K562 (cell line): ENCODE data around the gene PRKCE. TPM values are rescaled to one million over a fixed set of nuclear protein-coding genes. Genes with fewer than 3 reads are reported as not detected.

Experiments
- ATAC-seq: fragments of 200-7000 bp; cut with Tn5 transposase; 3 replicates; pipeline ENCODE4 v1.9.1; 2020; ENCODE audit warnings: moderate library complexity
- BruUV-seq: library from RNA; stranded (reverse); fragments of 400-500 nt; replicated peaks from 2 replicates; lab custom pipeline; 2021; lab: Mats Ljungman, UMichigan
- CTCF ChIA-PET: fragments of 300-600 bp; formaldehyde crosslinking; extraction: SDS; loops from one replicate; lab custom pipeline; 2021; ENCODE audit warnings: low intra/inter-chr PET ratio; lab: Yijun Ruan, JAX
- POLR2A ChIA-PET: fragments of 300-600, 350-650 bp; sonication (Branson Sonifier 250); formaldehyde crosslinking; extraction: SDS; loops from one replicate; lab custom pipeline; 2021; ENCODE audit warnings: antibody characterized with exemption, inconsistent platforms; lab: Yijun Ruan, JAX
- DNase-seq, 4 experiments: peaks; one replicate each; pipeline versions ENCODE4 v3.0.0 to v3.0.0-alpha.2; 2011 to 2018; ENCODE audit warnings: low spot score in 3 of 4, mixed read lengths in 3 of 4; ENCODE audit errors: extremely low read depth in 1 of 4
- FAIRE-seq: peaks from 2 replicates; lab custom pipeline; 2011; peaks lifted over from hg19 to GRCh38; lab: Jason Lieb, UNC
- H2AFZ ChIP-seq: 2 replicates; pipeline ENCODE4 v1.6.0; 2011; ENCODE audit warnings: low read depth, low read length, control low read depth, inconsistent platforms
- H3K27ac ChIP-seq: fragments of 200-600 bp; 3 replicates; pipeline ENCODE4 v1.8.0; 2011; ENCODE audit warnings: low read depth, mild to moderate bottlenecking, control low read depth, inconsistent platforms, low read length, moderate library complexity, mixed read lengths; ENCODE audit errors: extremely low read depth
- H3K27me3 ChIP-seq, 2 experiments: fragments of 300-600 bp in 1 of 2; 2 replicates in 1 of 2; 3 replicates in 1 of 2; pipeline versions ENCODE4 v1.6.0 to v1.8.0; 2011; ENCODE audit warnings: inconsistent platforms in 2 of 2, low read length in 2 of 2, mild to moderate bottlenecking in 1 of 2, mixed read lengths in 1 of 2, moderate library complexity in 1 of 2; ENCODE audit not compliant: control insufficient read depth in 2 of 2, insufficient read depth in 2 of 2
- H3K36me3 ChIP-seq: fragments of 300-600 bp; 3 replicates; pipeline ENCODE4 v1.8.0; 2011; ENCODE audit warnings: mild to moderate bottlenecking, low read length, inconsistent platforms; ENCODE audit not compliant: control insufficient read depth, insufficient read depth
- H3K4me1 ChIP-seq, 2 experiments: fragments of 200-600 bp in 1 of 2; replicated peaks in 1 of 2; 2 replicates in 1 of 2; 3 replicates in 1 of 2; pipeline versions ENCODE4 v1.5.1 to v1.8.0; 2011; ENCODE audit warnings: inconsistent platforms in 2 of 2, low read length in 2 of 2, mild to moderate bottlenecking in 1 of 2, mixed read lengths in 1 of 2, moderate library complexity in 1 of 2; ENCODE audit not compliant: control insufficient read depth in 2 of 2, insufficient read depth in 2 of 2
- H3K4me2 ChIP-seq: 2 replicates; pipeline ENCODE4 v1.6.1; 2011; ENCODE audit warnings: low read length, control low read depth, inconsistent platforms, mixed read lengths; ENCODE audit not compliant: insufficient read depth
- H3K4me3 ChIP-seq: fragments of 200-600 bp; sonication (generic), shearing (Covaris generic); 2 replicates; pipeline ENCODE4 v1.5.1; 2016; ENCODE audit warnings: control low read depth, inconsistent platforms
- H3K79me2 ChIP-seq: fragments of 200-600 bp; 3 replicates; pipeline ENCODE4 v1.8.0; 2011; ENCODE audit warnings: low read length, inconsistent platforms; ENCODE audit not compliant: control insufficient read depth, insufficient read depth
- H3K9ac ChIP-seq, 2 experiments: 2 replicates each; pipeline versions ENCODE4 v1.6.0 to v1.6.1; 2011; ENCODE audit warnings: low read depth in 2 of 2, low read length in 2 of 2, control low read depth in 1 of 2, inconsistent platforms in 1 of 2, mild to moderate bottlenecking in 1 of 2, mixed read lengths in 1 of 2; ENCODE audit not compliant: insufficient read depth in 1 of 2
- H3K9me1 ChIP-seq: one replicate; pipeline ENCODE4 v1.6.0; 2011; ENCODE audit warnings: inconsistent platforms, mild to moderate bottlenecking, low read length, moderate library complexity; ENCODE audit not compliant: control insufficient read depth, insufficient read depth
- H3K9me3 ChIP-seq: replicated peaks from 2 replicates; pipeline ENCODE4 v1.5.1; 2011; ENCODE audit warnings: low read depth, low read length, inconsistent platforms; ENCODE audit not compliant: control insufficient read depth, insufficient read depth
- H4K20me1 ChIP-seq: replicated peaks from 2 replicates; pipeline ENCODE4 v1.6.1; 2011; ENCODE audit warnings: low read length, inconsistent platforms, mixed read lengths; ENCODE audit not compliant: control insufficient read depth, insufficient read depth
- GATAD2B ChIP-seq: fragments of 450-650 bp; IDR thresholded peaks from 2 replicates; pipeline ENCODE4 v1.6.1; 2017; ENCODE audit warnings: mild to moderate bottlenecking, borderline replicate concordance
- NRF1 ChIP-seq, 2 experiments: fragments of 450-650 bp; IDR thresholded peaks in 1 of 2; conservative IDR thresholded peaks in 1 of 2; 2 replicates each; pipeline ENCODE4 v1.6.1; 2014; ENCODE audit warnings: mild to moderate bottlenecking in 2 of 2
- RAD51 ChIP-seq: fragments of 450-650 bp; IDR thresholded peaks from 2 replicates; pipeline ENCODE4 v1.7.1; 2016; ENCODE audit warnings: low read depth, mild to moderate bottlenecking, borderline replicate concordance
- SAFB2 ChIP-seq: fragments of 200-400 bp; formaldehyde crosslinking; IDR thresholded peaks from 2 replicates; pipeline ENCODE4 v1.6.1; 2018; ENCODE audit warnings: borderline replicate concordance, low read length, low read depth, moderate library complexity; ENCODE audit not compliant: severe bottlenecking
- STAT5A ChIP-seq: IDR thresholded peaks from 2 replicates; pipeline ENCODE4 v1.6.1; 2012; ENCODE audit warnings: low read length, inconsistent platforms, borderline replicate concordance
- TAF7 ChIP-seq: fragments of 450-650 bp; IDR thresholded peaks from 2 replicates; pipeline ENCODE4 v1.6.1; 2016; ENCODE audit warnings: missing genetic modification characterization, missing compliant biosample characterization
- TAF9B ChIP-seq: fragments of 450-650 bp; IDR thresholded peaks from 2 replicates; pipeline ENCODE4 v1.6.1; 2018; ENCODE audit warnings: mild to moderate bottlenecking; ENCODE audit not compliant: partially characterized antibody
- ZBED1 ChIP-seq: IDR thresholded peaks from 2 replicates; pipeline ENCODE4 v1.6.1; 2014
- ZNF253 ChIP-seq: fragments of 250-450 bp; sonication (Bioruptor Pico); conservative IDR thresholded peaks from 2 replicates; pipeline ENCODE4 v1.6.1; 2021; ENCODE audit warnings: mild to moderate bottlenecking
- ZNF699 ChIP-seq: fragments of 250-450 bp; sonication (Bioruptor Pico); IDR thresholded peaks from 2 replicates; pipeline ENCODE4 v1.8.0; 2021; ENCODE audit warnings: mild to moderate bottlenecking, moderate library complexity; ENCODE audit not compliant: insufficient replicate concordance
- WGBS: fragments of 100-300 bp; shearing (Covaris generic); methylation state at CpG from one replicate; pipeline ENCODE4 v1.1.6; 2016; ENCODE audit warnings: low coverage, mixed read lengths; ENCODE audit not compliant: insufficient coverage; ENCODE audit errors: missing lambda C conversion rate; 5-methylcytosine and 5-hydroxymethylcytosine counted together
- in situ Hi-C: fragments of 300-500 bp; cut with MboI; formaldehyde crosslinking; loops from 4 replicates; pipeline ENCODE4 v1.15.0; 2018; ENCODE audit warnings: inconsistent platforms, mixed read lengths
- intact Hi-C: fragments of 100-400 bp; cut with micrococcal nuclease; formaldehyde crosslinking; loops from 2 replicates; pipeline ENCODE4 v1.14.2; 2022
- polyA plus RNA-seq, 8 experiments: library from polyadenylated mRNA; depleted of rRNA in 4 of 8; stranded (reverse) in 5 of 8; unstranded in 3 of 8; fragments of >200 nt; fragmentation: Nextera tagmentation in 2 of 8; fragmentation: Illumina TruSeq in 1 of 8; extraction: Ambion mirVana in 2 of 8; extraction: Trizol in 1 of 8; gene quantifications; 2 replicates each; pipeline versions ENCODE4 v1.2.1 to v1.2.3, GENCODE V29; 2011 to 2014; ENCODE audit warnings: inconsistent platforms in 1 of 8, missing spikeins in 1 of 8
- total RNA-seq, 7 experiments: library from RNA; depleted of rRNA in 6 of 7; stranded (reverse); fragments of >200 nt in 6 of 7; fragmentation: Illumina TruSeq in 2 of 7; extraction: Trizol in 2 of 7; gene quantifications; 2 replicates each; pipeline versions ENCODE4 v1.2.1 to v1.2.3, GENCODE V29; 2011 to 2021; ENCODE audit warnings: low replicate concordance in 1 of 7
- TF ChIP-seq, protein P1 (sequence below): fragments of 250-450 bp; sonication (Bioruptor Pico); IDR thresholded peaks from 2 replicates; pipeline ENCODE4 v1.5.0; 2021; ENCODE audit warnings: mild to moderate bottlenecking, moderate library complexity
- TF ChIP-seq, protein P2 (sequence below): fragments of 250-450 bp; sonication (Bioruptor Pico); IDR thresholded peaks from 2 replicates; pipeline ENCODE4 v1.4.0; 2020; ENCODE audit warnings: mild to moderate bottlenecking, moderate library complexity

Gene PRKCE
- total and polyA plus RNA-seq, 9 of the 15 experiments (the other 6 are each of a cell fraction or from before 2014, with no cell fraction given) = 0.06 to 1.0 (median 0.22) TPM; not detected in 1

DNA sequence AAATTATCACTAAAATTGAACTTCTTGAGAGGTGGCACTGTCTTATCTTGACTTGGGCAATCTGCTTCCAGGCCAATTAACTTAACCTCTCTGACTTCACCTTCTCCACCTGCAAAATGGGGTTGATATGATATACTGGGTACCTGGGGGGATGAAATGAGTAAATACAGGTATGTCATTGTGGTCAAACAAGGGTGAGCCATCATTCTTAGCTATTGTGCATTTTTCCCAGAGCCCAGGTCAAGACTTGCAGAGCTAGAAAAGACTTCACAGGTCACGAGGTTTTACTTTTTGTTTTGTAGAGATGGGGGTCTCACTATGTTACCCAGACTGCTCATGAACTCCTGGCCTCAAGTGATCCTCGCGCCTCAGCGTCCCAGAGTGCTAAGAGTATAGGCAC, 145.0 kb downstream of the PRKCE start (continued):
- TF ChIP-seq, protein P1, sequence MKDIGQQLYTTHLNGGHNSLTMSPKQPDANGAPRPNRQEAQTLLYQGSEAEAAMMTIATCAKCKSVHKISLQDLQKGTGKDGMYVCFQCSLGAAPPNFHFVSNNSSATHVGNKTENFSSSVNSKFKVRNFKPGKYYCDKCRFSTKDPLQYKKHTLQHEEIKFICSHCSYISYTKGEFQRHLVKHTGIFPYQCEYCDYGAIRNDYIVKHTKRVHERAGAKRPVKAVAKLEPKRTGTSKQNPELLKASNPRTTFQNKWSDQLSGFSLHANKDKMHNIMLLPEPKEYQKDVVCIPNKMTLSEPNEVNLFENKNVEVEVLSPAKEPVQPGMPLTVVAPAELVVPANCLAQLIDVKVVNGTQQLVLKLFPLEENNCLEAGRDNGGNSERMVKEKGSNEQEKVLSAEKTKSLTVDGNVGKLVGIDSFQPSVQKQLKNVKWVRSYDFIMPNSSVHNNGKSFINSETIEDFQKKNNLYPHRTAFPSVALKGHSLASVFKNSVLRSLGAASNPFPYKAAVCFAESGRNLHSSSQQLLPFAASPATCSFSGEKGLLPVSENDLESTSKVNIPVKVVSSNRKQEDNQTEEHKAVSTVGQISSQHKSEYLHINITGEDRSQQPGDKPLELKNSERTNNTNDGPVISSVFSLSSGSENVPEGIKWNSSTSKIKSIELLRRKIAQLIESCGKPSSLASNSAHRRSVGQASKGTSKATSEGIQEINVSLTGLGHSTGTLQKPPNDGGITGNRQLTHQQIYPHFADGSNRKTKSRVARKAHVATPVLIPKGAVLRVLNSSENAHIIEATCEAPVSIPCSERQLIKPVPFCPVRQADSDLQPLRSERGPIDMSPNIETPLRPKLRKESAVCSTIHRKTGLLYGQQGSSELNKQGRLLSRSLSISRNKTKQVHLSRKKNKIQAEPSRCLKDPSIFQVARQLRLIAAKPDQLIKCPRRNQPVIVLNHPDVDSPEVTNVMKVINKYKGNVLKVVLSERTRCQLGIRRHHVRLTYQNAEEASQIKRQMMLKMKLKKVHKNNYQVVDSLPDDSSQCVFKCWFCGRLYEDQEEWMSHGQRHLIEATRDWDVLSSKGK = no peak
- TF ChIP-seq, all 486 proteins: peak for 0

DNA sequence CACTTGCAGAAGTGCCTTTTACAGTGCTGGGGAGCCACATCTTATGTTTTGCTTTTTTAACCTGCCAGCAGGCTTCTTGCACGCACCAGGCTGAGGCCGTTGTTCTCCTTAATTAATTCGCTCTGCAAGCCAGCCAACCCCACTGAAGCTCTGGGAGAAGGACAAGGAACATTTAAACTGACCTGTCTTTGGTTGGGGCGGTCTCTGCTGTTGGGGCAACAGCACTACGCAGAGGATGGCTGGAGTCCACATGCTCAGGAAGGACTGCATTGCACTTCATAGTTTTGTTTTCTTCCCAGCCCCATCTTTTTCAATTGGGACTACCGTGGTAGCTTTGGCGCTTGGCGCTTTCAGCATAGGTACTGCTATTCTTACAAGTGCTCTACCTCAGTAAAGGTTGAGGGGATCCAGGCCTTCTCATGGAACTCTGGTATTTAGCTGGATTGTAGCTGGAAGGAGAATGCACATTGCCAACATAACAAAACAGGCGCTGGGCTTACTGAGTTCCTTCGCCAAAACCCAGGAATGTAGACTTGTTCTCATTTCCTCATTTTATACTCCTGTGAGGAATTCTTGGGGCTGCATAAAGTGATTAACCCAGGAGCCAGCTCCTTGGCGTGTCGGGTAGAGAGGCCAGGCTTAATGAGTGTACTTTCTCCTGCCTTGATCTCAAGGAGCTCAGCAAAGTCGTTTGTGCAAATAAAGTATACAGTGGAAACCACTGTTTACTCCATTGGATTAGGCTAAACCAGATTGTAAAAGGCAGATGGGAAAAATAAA, 146.2 kb downstream of the PRKCE start:
- CTCF ChIA-PET = interaction anchor here (0.7 kb wide), 1 partner anchor 1404 kb away, joined by 3 read pairs; no protein-coding TSS in a partner anchor
- Histone ChIP-seq H3K4me1 (no peaks in the 10 kb centered on the region; a peak in 1 of 5 replicates), H4K20me1 (no peaks in the 10 kb centered on the region), H3K4me2 (no peak overlapping the region), H3K79me2 (no peaks in the 10 kb centered on the region), H3K9ac (no peak overlapping the region), H3K27ac (no peak overlapping the region), H2AFZ (no peak overlapping the region; the same call in 1 of the 2 replicates), H3K9me1 (no peaks in the 10 kb centered on the region), H3K4me3 (no peak overlapping the region), H3K27me3 (peaks cover 4 to 24% of the 10 kb centered on the region in 2 experiments; a peak in 3 of 5 replicates), H3K9me3 (no peaks in the 10 kb centered on the region), H3K36me3 (no peaks in the 10 kb centered on the region)
- no peak for ATAC-seq
- no peak for FAIRE-seq
- no TSS peak for BruUV-seq
- WGBS = 28% methylated on average over 13 of the region's 13 CpGs
- TF ChIP-seq NRF1 (conservative IDR thresholded peaks at IDR 0.05 in 1 of 2, IDR thresholded peaks at IDR 0.05 in 1 of 2) (no peak), TAF7 (tag) (no peak), ZNF253 (CRISPR knock-in tag) (no peak), RAD51 (no peak), SAFB2 (no peak), ZNF699 (CRISPR knock-in tag) (no peak), ZBED1 (no peak), STAT5A (no peak), TAF9B (no peak), GATAD2B (no peak)
- TF ChIP-seq, protein P2, sequence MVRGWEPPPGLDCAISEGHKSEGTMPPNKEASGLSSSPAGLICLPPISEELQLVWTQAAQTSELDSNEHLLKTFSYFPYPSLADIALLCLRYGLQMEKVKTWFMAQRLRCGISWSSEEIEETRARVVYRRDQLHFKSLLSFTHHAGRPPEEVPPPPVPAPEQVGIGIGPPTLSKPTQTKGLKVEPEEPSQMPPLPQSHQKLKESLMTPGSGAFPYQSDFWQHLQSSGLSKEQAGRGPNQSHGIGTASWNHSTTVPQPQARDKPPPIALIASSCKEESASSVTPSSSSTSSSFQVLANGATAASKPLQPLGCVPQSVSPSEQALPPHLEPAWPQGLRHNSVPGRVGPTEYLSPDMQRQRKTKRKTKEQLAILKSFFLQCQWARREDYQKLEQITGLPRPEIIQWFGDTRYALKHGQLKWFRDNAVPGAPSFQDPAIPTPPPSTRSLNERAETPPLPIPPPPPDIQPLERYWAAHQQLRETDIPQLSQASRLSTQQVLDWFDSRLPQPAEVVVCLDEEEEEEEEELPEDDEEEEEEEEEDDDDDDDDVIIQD (CRISPR knock-in tag) = no peak
- DNase-seq = no peak
- POLR2A ChIA-PET = interaction anchor here (1.1 kb wide), 2 partner anchors 9 to 11 kb away, joined by 3 to 5 read pairs; no protein-coding TSS in a partner anchor
- intact Hi-C loops (no loop called here), in situ Hi-C loops (no loop called here)
